DOHH2 (cell line): ENCODE data around the gene RASAL2.

Source experiments
- CTCF ChIP-seq: fragments of 200-600 bp; sonication (generic); IDR thresholded peaks from one replicate; pipeline ENCODE4 v1.5.1; 2014; ENCODE audit warnings: antibody characterized with exemption, mild to moderate bottlenecking, low read depth, low read length; ENCODE audit not compliant: poor library complexity, severe bottlenecking
- EZH2phosphoT487 ChIP-seq: fragments of 200-600 bp; sonication (generic); IDR thresholded peaks from 2 replicates; pipeline ENCODE4 v1.6.1; 2017; ENCODE audit warnings: borderline replicate concordance, mild to moderate bottlenecking, antibody characterized with exemption, low read length, moderate library complexity, mixed read lengths

- no peak for TF ChIP-seq CTCF
- TF ChIP-seq EZH2phosphoT487: no peak
These were observed 382 bp upstream of the RASAL2 start for GRCh38 chr1:178093494-178093950.
